COLO829 (cell line): ENCODE results near the gene GTPBP8.
A peak's percentile ranks its signal among the peaks of the same experiment; 100 is the strongest.
"Not testable (repeated sequence)": the region's sequence is repeated elsewhere in the genome, so short reads cannot be mapped to it uniquely, and the experiment has no call there.

Experiments
- DNase-seq: peaks from one replicate; pipeline ENCODE4 v3.0.0; 2012; ENCODE audit warnings: low spot score

GTPBP8 gene

GRCh38 chr3:113000691-113001090, 9.9 kb downstream of the GTPBP8 start:
- DNase-seq: no peak

DNA sequence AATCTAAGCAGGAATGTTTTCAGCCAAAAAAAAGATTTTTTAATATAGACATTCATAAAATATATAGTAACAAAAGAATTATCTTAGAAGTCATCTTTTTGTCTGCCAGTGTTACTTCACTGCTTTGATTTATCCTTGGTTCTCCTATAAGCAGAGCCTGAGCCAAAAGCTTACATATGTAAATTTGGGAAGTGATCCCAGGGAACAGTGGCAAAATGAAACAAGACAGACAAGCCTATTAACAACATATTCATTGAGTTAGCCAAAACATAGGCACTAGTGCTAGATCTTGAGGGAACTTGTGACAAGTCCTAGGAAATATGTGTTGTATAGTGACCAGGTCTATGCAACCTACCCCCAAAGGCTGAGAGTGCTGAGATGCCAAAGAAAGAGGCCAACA, 11.3 kb downstream of the GTPBP8 start:
- no peak for DNase-seq

- DNase-seq: no peak
Observed at GRCh38 chr3:113002679-113003078, 11.9 kb downstream of the GTPBP8 start.

DNA sequence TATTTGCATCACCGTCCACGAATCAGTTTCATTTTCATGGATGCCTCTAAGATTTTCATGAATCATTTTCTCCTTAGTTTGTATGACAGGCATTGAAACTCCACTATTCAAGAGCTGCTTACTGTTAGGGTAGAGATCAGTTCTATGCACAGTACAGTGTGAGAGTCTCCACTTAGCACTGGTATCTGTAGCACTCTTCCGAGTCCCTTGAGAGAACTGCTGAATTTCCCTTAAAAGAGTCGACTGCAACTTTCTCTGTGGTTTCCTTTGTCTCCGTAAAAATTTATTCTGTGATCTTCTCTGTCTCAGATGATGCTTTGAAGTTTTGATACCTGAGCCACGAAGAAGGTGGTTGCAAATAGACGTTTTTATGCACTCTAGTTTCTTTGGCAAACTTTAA, 14.8 kb downstream of the GTPBP8 start:
- no peak for DNase-seq

DNA sequence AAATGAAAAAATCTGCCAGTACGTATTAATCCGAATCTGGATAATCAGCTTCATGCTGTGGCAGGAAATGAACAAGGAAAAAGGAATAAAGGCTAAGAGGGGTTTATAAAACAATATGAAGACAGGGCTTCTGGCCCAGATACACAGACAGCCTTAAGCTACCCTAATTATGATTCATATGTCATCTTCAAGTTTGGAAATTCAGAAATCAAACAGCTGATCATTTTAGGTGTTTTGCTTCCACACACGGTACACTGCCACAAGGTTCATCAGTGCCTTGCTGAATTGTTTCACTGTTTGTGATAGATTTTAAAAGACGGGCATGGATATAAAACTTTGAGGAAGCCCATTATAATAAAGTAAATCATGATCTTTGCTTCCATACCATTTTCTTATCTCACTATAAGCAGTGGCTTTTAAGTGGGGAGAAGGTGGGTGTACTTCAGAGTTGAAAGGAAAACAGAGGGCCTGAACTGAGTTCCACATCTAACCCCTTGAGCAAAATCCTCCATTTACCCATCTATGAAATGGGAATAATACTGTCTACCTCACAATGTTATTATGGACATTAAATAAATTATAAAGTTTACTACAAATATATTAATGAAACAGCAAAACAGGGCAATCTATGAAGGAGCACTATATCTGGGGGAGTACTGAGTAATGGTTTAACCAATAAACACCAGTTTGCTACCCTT, 15.7 kb downstream of the GTPBP8 start:
- DNase-seq: no peak

DNA sequence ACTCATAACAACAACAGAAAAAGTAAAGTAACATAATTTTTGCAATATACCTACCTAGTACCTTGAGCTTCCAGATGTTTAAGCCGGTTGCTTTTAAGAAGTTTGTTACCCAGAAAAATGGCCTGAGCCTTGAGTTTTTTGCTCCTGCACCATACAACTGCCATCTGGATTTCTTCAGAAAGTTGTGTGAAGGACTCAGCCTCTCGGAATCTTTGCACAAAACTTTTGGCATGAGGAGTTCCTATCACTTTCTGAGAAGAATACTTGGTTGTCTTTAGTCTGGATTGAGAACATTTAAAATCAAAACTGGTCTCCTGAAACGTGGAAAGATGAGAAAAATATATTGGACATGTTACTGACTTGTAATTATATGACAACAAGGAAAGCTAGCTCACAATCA, 17.3 kb downstream of the GTPBP8 start:
- no peak for DNase-seq

DNA sequence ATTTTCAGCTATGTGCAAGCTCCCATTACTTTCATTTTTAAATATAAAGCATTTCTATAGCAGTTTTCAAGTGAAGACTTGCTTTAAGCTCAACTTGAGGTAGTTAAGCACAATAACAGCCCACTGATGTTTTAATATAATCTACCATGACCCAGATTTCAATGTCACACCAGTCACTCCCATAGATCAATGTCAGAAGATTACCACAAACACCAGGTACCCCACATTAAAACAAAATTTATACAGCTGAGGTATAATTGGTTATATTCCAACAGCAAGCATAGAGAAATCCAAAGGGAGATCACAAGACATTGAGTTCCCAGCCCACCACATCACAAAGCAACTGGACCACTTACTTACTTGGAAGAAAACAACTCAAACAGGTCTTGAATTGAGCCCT, 22.8 kb downstream of the GTPBP8 start:
- DNase-seq: no peak

DNA sequence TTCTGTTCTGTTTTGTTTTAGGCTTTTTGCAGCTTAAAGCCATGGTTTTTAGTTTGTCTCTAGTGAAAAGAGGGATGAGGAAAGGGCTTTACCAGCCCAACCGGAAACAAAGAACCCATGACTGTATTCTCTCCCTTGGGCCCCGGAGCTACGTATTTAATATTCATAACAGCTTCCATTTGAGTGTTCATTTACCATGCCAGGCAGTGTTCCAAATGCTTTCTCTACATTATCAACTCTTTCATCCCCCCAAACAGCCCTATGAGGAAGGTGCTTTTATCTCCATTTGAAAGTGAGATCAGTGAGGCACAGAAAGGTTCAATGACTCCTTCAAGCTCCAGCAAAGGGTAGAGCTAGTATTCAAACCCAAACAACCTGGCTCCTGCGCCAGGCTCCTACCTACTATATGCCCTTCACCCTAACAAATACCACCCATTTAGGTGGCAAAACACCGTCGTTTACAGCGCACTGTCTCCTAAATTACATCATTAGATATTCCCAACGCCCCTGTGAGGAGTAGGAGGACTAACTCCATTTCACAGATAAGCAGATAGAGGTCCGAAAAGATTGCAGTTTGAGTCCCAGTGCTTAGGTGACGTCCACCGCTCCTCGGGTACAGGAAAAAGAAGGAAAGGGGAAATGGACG, 27.9 kb downstream of the GTPBP8 start:
- DNase-seq: peak; percentile 40

GRCh38 chr3:113019182-113020137, 28.7 kb downstream of the GTPBP8 start:
- DNase-seq: peak; percentile 96

DNA sequence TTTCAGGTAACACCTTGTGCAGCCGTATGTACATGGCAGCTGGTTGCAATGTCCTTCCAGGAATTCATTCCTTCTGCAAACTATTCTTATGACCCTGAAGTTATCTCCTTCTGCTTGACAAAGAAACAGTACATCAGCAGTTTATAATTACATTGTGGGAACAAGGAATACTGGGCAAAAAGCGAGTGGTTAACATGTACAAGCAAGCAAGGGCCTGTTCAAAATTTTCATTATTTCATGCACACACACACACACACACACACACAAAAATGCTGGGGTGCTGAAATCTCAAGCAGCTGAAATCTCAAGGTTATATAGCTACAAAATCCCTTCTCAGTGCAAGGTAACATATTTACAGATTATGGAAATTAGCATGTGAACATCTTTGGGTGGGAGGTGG, 30.7 kb downstream of the GTPBP8 start:
- no peak for DNase-seq

DNA sequence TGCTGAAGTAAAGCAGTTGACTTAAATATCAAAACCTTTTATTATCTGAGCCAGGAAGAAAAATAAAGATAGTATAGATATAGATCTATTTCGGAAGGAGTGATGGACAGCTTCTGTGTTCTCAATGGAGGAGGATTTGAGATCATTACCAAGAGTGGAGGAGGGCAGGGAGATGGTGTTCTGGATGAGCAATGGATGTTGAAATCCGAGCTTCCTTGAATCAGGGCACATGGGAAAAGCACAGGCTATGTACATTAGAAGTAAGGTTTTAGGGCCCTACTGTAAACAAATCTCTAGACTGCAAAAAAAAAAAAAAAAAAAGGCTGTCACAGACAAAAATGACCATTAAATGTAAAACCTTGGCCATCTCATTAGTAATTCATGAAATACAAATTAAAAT, 43.2 kb downstream of the GTPBP8 start:
- no peak for DNase-seq

GRCh38 chr3:113035387-113035982, 44.7 kb downstream of the GTPBP8 start:
- peak; percentile 72 for DNase-seq

- no peak for DNase-seq
Observed at GRCh38 chr3:113038328-113038727, 47.5 kb downstream of the GTPBP8 start.

GRCh38 chr3:113039546-113039945, 48.8 kb downstream of the GTPBP8 start:
- DNase-seq: no peak

GRCh38 chr3:113040231-113040630, 49.4 kb downstream of the GTPBP8 start:
- no peak for DNase-seq

DNA sequence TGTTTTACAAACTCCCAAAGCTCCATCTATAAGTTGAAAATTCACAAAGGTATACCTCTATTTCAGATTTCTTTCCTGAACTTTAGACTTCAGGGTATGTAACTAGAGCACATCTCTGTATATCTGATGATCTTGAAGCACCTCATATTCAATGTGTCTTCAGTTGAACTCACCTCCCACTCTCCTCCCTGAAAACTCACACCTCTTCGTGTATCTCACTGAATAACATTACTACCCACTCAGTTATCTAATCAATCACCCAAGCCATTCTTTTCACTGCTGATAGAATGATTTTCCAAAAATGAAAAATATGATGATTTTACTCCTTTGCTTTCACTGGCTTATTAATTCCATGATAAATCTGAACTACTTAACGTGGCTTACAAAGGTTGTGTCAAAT, 52.9 kb downstream of the GTPBP8 start:
- DNase-seq: no peak

GRCh38 chr3:113046186-113046965, 55.6 kb downstream of the GTPBP8 start:
- DNase-seq: not testable (repeated sequence)

DNA sequence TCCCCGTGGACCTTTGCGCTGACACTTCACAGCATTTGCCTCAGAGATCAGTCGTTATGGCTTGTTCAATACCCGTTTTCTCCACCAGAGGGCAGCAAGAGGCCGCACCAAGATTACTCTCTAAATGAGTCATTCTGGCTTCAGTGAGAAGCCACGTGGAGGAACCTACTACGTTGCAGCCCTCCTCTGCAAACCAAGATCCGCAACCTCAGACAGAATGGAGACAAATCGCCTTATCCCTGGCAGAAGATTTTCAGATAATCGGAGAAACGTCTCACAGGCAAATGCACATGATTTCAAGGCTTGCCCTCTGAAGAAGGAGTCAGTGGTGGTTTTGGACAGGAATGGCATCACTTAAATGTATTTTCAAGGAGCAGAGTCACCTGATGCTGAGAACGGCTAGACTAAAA, 60.5 kb downstream of the GTPBP8 start:
- DNase-seq: peak; percentile 86
